Chondrocyte (in vitro differentiated cells): ENCODE results near the gene SPTY2D1. TPM values are rescaled to one million over a fixed set of nuclear protein-coding genes. Genes with fewer than 3 reads are reported as not detected.
A peak's percentile ranks its signal among the peaks of the same experiment; 100 is the strongest.

Experiments
- DNase-seq: peaks from one replicate; pipeline ENCODE4 v3.0.0; 2021; ENCODE audit warnings: mixed read lengths, low spot score
- H3K27ac Mint-ChIP-seq: one replicate; pipeline ENCODE4 v1.8.0; 2021; ENCODE audit warnings: mild to moderate bottlenecking, moderate library complexity, mixed read lengths; ENCODE audit not compliant: unreplicated experiment
- H3K27me3 Mint-ChIP-seq: 2 replicates; pipeline ENCODE4 v1.8.0; 2021; ENCODE audit warnings: low read depth, mixed read lengths
- H3K36me3 Mint-ChIP-seq: 2 replicates; pipeline ENCODE4 v1.8.0; 2021; ENCODE audit warnings: low read depth, mixed read lengths
- H3K4me1 Mint-ChIP-seq: 2 replicates; pipeline ENCODE4 v1.8.0; 2021; ENCODE audit warnings: low read depth, mild to moderate bottlenecking, mixed read lengths
- H3K4me3 Mint-ChIP-seq: one replicate; pipeline ENCODE4 v1.8.0; 2021; ENCODE audit warnings: mild to moderate bottlenecking, moderate library complexity, mixed read lengths; ENCODE audit not compliant: unreplicated experiment
- H3K9me3 Mint-ChIP-seq: 2 replicates; pipeline ENCODE4 v1.8.0; 2021; ENCODE audit warnings: low read depth, mixed read lengths
- total RNA-seq: library from RNA; stranded (reverse); gene quantifications from 3 replicates; pipeline ENCODE4 v1.2.1, GENCODE V29; 2021
- TF ChIP-seq, protein P1 (sequence below): fragments of 200-600 bp; sonication (generic); IDR thresholded peaks from 2 replicates; pipeline ENCODE4 v1.5.0; 2021; ENCODE audit warnings: antibody characterized with exemption, mild to moderate bottlenecking, moderate library complexity

SPTY2D1 gene
- total RNA-seq, 1 donor from 2014 or later = 20.4 TPM

GRCh38 chr11:18615628-18616392 is 18.3 kb downstream of the SPTY2D1 start:
- no peak for DNase-seq
- peak overlapping the region; percentile 13 for H3K27ac Mint-ChIP-seq
- no peak overlapping the region for H3K4me3 Mint-ChIP-seq
- H3K4me1 Mint-ChIP-seq = peaks cover 36% of the 10 kb centered on the region
- TF ChIP-seq, protein P1, sequence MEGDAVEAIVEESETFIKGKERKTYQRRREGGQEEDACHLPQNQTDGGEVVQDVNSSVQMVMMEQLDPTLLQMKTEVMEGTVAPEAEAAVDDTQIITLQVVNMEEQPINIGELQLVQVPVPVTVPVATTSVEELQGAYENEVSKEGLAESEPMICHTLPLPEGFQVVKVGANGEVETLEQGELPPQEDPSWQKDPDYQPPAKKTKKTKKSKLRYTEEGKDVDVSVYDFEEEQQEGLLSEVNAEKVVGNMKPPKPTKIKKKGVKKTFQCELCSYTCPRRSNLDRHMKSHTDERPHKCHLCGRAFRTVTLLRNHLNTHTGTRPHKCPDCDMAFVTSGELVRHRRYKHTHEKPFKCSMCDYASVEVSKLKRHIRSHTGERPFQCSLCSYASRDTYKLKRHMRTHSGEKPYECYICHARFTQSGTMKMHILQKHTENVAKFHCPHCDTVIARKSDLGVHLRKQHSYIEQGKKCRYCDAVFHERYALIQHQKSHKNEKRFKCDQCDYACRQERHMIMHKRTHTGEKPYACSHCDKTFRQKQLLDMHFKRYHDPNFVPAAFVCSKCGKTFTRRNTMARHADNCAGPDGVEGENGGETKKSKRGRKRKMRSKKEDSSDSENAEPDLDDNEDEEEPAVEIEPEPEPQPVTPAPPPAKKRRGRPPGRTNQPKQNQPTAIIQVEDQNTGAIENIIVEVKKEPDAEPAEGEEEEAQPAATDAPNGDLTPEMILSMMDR = no peak
- H3K36me3 Mint-ChIP-seq = peaks cover 18% of the 10 kb centered on the region
- H3K9me3 Mint-ChIP-seq = no peaks in the 10 kb centered on the region
- H3K27me3 Mint-ChIP-seq = no peaks in the 10 kb centered on the region

GRCh38 chr11:18614667-18615066 is 19.5 kb downstream of the SPTY2D1 start:
- Mint-ChIP-seq H3K4me3 (no peak overlapping the region), H3K27ac (no peak overlapping the region), H3K9me3 (no peaks in the 10 kb centered on the region), H3K4me1 (peaks cover 35% of the 10 kb centered on the region), H3K27me3 (no peaks in the 10 kb centered on the region), H3K36me3 (peaks cover 19% of the 10 kb centered on the region)
- TF ChIP-seq, protein P1 = no peak
- no peak for DNase-seq

DNA sequence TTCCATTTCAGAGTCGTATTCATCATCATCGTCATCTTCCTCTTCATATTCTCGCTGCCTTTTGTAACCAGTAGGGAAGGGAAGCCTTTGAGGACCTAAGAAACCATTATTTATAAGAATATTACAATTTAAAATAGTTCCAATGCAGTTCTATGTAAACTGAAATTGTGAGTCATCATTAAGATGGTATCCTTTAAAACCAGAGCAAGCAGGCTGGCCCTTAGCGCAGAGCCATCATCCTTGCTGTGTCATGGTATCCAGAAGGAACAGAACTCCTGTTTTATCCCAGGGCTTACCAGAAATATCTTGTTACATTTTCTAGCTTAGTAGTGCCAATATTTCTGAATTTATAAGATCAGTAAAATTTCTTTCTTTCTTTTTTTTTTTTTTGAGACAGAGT is 21.7 kb downstream of the SPTY2D1 start:
- H3K4me3 Mint-ChIP-seq = no peak overlapping the region
- no peak overlapping the region for H3K27ac Mint-ChIP-seq
- peaks cover 25% of the 10 kb centered on the region for H3K36me3 Mint-ChIP-seq
- no peak for DNase-seq
- no peaks in the 10 kb centered on the region for H3K27me3 Mint-ChIP-seq
- H3K4me1 Mint-ChIP-seq = peaks cover 14% of the 10 kb centered on the region
- H3K9me3 Mint-ChIP-seq = no peaks in the 10 kb centered on the region
- TF ChIP-seq, protein P1 = no peak

GRCh38 chr11:18611196-18611595 is 22.9 kb downstream of the SPTY2D1 start:
- TF ChIP-seq, protein P1 = no peak
- Mint-ChIP-seq H3K4me1 (peaks cover 7% of the 10 kb centered on the region), H3K27ac (peak overlapping the region; percentile 32), H3K27me3 (no peaks in the 10 kb centered on the region), H3K36me3 (peaks cover 26% of the 10 kb centered on the region), H3K4me3 (no peak overlapping the region), H3K9me3 (no peaks in the 10 kb centered on the region)
- no peak for DNase-seq

DNA sequence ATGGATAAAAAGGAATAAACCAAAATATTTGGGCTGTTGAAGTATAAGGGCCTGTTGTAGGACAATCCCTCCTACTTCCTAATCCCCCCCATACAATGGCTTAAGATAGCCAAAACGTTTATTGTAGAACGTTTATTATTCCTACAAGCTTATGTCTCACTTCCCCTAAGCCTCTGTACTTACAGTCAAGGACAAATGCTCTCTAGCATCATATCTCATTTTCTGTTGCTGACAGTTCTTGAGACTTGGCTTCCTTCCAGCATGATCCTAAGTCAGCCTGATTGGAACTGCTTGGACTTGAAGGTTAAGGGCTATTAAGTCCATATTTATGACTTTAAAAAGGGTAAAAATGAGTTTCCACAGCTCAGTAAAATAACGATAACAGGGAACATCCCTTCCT is 25.8 kb downstream of the SPTY2D1 start:
- TF ChIP-seq, protein P1 = no peak
- Mint-ChIP-seq H3K4me1 (peaks cover 2% of the 10 kb centered on the region), H3K9me3 (no peaks in the 10 kb centered on the region), H3K27me3 (no peaks in the 10 kb centered on the region), H3K4me3 (no peak overlapping the region), H3K27ac (no peak overlapping the region), H3K36me3 (peaks cover 10% of the 10 kb centered on the region)
- DNase-seq = no peak
